Calu3 (cell line): ENCODE data around the gene NOP14. TPM values are rescaled to one million over a fixed set of nuclear protein-coding genes. Genes with fewer than 3 reads are reported as not detected.
"Not testable (repeated sequence)": the region's sequence is repeated elsewhere in the genome, so short reads cannot be mapped to it uniquely, and the experiment has no call there.

Experiments
- BruUV-seq: library from RNA; stranded (reverse); fragments of 400-500 nt; replicated peaks from 2 replicates; lab custom pipeline; 2021; lab: Mats Ljungman, UMichigan
- CTCF ChIA-PET: fragments of 300-600 bp; sonication (Branson Sonifier 250); formaldehyde crosslinking; loops from one replicate; lab custom pipeline; 2022; ENCODE audit warnings: antibody characterized with exemption; lab: Charles Lee
- DNase-seq: peaks from one replicate; pipeline ENCODE4 v3.0.0; 2022
- H3K27ac Mint-ChIP-seq: one replicate; pipeline ENCODE4 v1.8.0; 2022; ENCODE audit warnings: mixed read lengths; ENCODE audit not compliant: unreplicated experiment
- H3K27me3 Mint-ChIP-seq: one replicate; pipeline ENCODE4 v1.8.0; 2022; ENCODE audit warnings: mixed read lengths; ENCODE audit not compliant: unreplicated experiment
- H3K36me3 Mint-ChIP-seq: one replicate; pipeline ENCODE4 v1.8.0; 2022; ENCODE audit warnings: mild to moderate bottlenecking, moderate library complexity, mixed read lengths; ENCODE audit not compliant: insufficient read depth, unreplicated experiment
- H3K4me1 Mint-ChIP-seq: one replicate; pipeline ENCODE4 v1.8.0; 2022; ENCODE audit warnings: mild to moderate bottlenecking, low read depth, mixed read lengths; ENCODE audit not compliant: unreplicated experiment
- H3K4me3 Mint-ChIP-seq: one replicate; pipeline ENCODE4 v1.8.0; 2022; ENCODE audit warnings: mild to moderate bottlenecking, low read depth, moderate library complexity, mixed read lengths; ENCODE audit not compliant: unreplicated experiment
- H3K9me3 Mint-ChIP-seq: one replicate; pipeline ENCODE4 v1.8.0; 2022; ENCODE audit warnings: low read depth, mixed read lengths; ENCODE audit not compliant: unreplicated experiment
- CTCF ChIP-seq: fragments of 200-600 bp; IDR thresholded peaks from one replicate; pipeline ENCODE4 v1.8.0; 2022; ENCODE audit warnings: antibody characterized with exemption; ENCODE audit not compliant: unreplicated experiment
- intact Hi-C: fragments of 100-400 bp; cut with micrococcal nuclease; formaldehyde crosslinking; loops from one replicate; pipeline ENCODE4 v1.10.0; 2022; ENCODE audit not compliant: unreplicated experiment
- total RNA-seq: library from RNA; stranded (reverse); gene quantifications from 2 replicates; pipeline ENCODE4 v1.2.3, GENCODE V29; 2022

NOP14 gene
- total RNA-seq, 1 experiment from 2014 or later, result 29.4 TPM

GRCh38 chr4:2924765-2925301, 38.4 kb downstream of the NOP14 start:
- BruUV-seq, result no TSS peak
- no peak for DNase-seq
- peaks cover 12% of the 10 kb centered on the region for H3K4me1 Mint-ChIP-seq
- H3K4me3 Mint-ChIP-seq, result no peak overlapping the region
- TF ChIP-seq CTCF, result no peak
- intact Hi-C loops, result no loop called here
- H3K27ac Mint-ChIP-seq, result no peak overlapping the region
- H3K9me3 Mint-ChIP-seq, result peaks cover 1% of the 10 kb centered on the region
- CTCF ChIA-PET, result no interaction called here
- no peaks in the 10 kb centered on the region for H3K27me3 Mint-ChIP-seq
- H3K36me3 Mint-ChIP-seq, result peaks cover 16% of the 10 kb centered on the region

- Mint-ChIP-seq H3K4me1 (peaks cover 12% of the 10 kb centered on the region), H3K9me3 (peaks cover 4% of the 10 kb centered on the region), H3K27me3 (no peaks in the 10 kb centered on the region), H3K27ac (no peak overlapping the region), H3K4me3 (no peak overlapping the region), H3K36me3 (peaks cover 21% of the 10 kb centered on the region)
- CTCF ChIA-PET, result interaction anchor here (1.0 kb wide), 1 partner anchor 11 kb away, joined by 5 read pairs; no protein-coding TSS in a partner anchor
- DNase-seq, result no peak
- BruUV-seq, result no TSS peak
- intact Hi-C loops, result no loop called here
- TF ChIP-seq CTCF, result no peak
These were observed 38.9 kb downstream of the NOP14 start for GRCh38 chr4:2924286-2924685.

GRCh38 chr4:2923668-2924173, 39.5 kb downstream of the NOP14 start:
- intact Hi-C loops, result no loop called here
- no peak for DNase-seq
- Mint-ChIP-seq H3K9me3 (peaks cover 4% of the 10 kb centered on the region), H3K27ac (no peak overlapping the region), H3K36me3 (peaks cover 21% of the 10 kb centered on the region), H3K4me3 (no peak overlapping the region), H3K27me3 (no peaks in the 10 kb centered on the region), H3K4me1 (peaks cover 12% of the 10 kb centered on the region)
- TF ChIP-seq CTCF, result no peak
- CTCF ChIA-PET, result interaction anchor here (1.0 kb wide), 1 partner anchor 10 kb away, joined by 5 read pairs; no protein-coding TSS in a partner anchor
- no TSS peak for BruUV-seq

- intact Hi-C loops, result no loop called here
- Mint-ChIP-seq H3K4me1 (peaks cover 12% of the 10 kb centered on the region), H3K4me3 (no peak overlapping the region), H3K9me3 (peaks cover 4% of the 10 kb centered on the region), H3K27ac (no peak overlapping the region), H3K27me3 (no peaks in the 10 kb centered on the region), H3K36me3 (peaks cover 18% of the 10 kb centered on the region)
- BruUV-seq, result no TSS peak
- DNase-seq, result no peak
- CTCF ChIA-PET, result interaction anchor here (1.0 kb wide), 1 partner anchor 10 kb away, joined by 5 read pairs; no protein-coding TSS in a partner anchor
- no peak for TF ChIP-seq CTCF
These were observed 40.1 kb downstream of the NOP14 start for GRCh38 chr4:2923141-2923551.

- Mint-ChIP-seq H3K4me1 (peaks cover 12% of the 10 kb centered on the region), H3K36me3 (peaks cover 16% of the 10 kb centered on the region)
- CTCF ChIA-PET, intact Hi-C loops, H3K27ac Mint-ChIP-seq, BruUV-seq, H3K4me3 Mint-ChIP-seq, H3K27me3 Mint-ChIP-seq, H3K9me3 Mint-ChIP-seq: not testable (repeated sequence)
- peak; percentile 46 for DNase-seq
These were observed 40.6 kb downstream of the NOP14 start for GRCh38 chr4:2922453-2923101.

- DNase-seq, H3K27me3 Mint-ChIP-seq, H3K9me3 Mint-ChIP-seq, H3K27ac Mint-ChIP-seq, CTCF ChIA-PET, intact Hi-C loops, BruUV-seq, H3K4me3 Mint-ChIP-seq: not testable (repeated sequence)
- Mint-ChIP-seq H3K4me1 (peaks cover 12% of the 10 kb centered on the region), H3K36me3 (peaks cover 16% of the 10 kb centered on the region)
These were observed 44.5 kb downstream of the NOP14 start for GRCh38 chr4:2918714-2919113.
